Right renal pelvis (tissue), 4 donors: Measurements from ENCODE around the gene FCGBP. TPM values are rescaled to one million over a fixed set of nuclear protein-coding genes. Genes with fewer than 3 reads are reported as not detected.
"Not testable (repeated sequence)": the region's sequence is repeated elsewhere in the genome, so short reads cannot be mapped to it uniquely, and the experiment has no call there.

Experiments used
- DNase-seq, 4 donors: peaks; one replicate each; pipeline ENCODE4 v3.0.0-alpha.2; 2013; ENCODE audit warnings: low read depth in 4 of 4, low spot score in 3 of 4, missing footprints in 1 of 4
- polyA plus RNA-seq, 4 donors: library from polyadenylated mRNA; unstranded; fragments of 120-200 nt; gene quantifications; one replicate each; pipeline ENCODE4 v1.2.1, GENCODE V29; 2013; ENCODE audit not compliant: insufficient read length in 4 of 4

The FCGBP gene
- polyA plus RNA-seq: 1 to 10 TPM; 5.6 to 9.5 (median 7.6) TPM

DNA sequence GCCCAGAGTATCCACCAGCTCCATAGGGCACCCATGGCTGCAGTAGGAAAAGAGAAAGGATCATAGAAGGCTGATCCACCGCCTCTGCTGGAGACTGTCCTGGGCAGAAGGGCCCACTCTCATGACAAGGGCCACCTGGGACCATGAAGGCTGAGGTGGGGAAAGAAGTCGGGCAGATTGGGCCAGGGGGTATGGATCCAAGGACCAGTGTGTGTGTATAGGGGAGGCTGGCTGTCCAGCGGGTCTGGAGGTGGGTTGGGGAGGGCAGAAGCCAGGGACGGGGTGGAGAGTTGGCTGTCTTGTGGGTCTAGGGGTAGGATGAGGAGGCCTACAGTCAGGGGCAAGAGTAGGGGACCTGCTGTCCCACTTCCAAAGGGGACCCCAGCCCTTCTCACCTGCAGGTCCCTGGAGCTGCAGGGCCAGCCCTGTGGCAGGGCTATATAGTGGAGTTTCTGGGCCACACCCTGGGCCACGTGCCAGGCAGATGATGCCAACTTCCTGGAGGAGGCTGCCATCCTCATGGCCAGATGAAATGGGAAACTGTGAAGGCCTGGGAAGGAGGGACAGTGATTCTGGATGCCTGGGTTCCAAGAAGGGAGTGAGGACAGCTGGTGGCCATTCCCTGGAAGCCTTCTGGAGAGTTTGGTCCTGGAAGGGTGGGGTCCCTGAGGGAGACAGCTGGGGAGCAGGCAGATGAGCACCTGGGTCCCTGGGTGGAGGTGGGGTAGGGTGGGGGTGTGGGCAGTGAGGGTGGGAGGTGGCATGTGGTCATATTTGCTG, at the start of gene FCGBP:
Gene FCGBP, minus strand, starts transcription at position 51 of the 780 bp plus-strand sequence.
- DNase-seq: no peak

DNA sequence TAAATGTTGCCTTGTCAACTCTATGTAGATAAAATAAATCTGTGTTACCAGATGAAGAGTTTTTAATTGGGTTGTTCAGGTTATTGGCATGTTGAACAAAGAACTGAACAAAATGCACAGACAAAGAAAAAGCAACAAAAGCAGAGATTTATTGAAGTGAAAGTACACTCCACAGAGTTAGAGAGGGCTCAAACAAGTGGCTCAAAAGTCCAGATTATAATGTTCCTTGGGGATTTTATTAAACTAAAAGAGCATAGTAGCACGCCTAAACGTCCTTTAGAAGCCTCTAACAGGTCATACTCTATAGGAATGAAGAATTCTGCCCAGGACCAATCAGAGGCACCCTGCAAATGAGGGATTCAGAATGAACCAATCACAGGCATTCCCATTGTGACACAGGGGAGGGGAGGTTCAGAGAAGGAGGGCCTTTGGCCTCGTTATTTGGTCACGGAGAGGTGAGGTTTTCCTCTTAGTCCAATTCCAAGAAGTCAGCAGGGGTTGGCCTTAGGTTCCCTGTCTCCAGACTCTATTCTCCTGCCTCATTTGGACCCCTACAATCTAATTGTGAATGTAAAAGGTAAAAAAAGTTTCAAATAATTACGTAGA, 49.4 kb upstream of the FCGBP start:
- DNase-seq: no peak

DNA sequence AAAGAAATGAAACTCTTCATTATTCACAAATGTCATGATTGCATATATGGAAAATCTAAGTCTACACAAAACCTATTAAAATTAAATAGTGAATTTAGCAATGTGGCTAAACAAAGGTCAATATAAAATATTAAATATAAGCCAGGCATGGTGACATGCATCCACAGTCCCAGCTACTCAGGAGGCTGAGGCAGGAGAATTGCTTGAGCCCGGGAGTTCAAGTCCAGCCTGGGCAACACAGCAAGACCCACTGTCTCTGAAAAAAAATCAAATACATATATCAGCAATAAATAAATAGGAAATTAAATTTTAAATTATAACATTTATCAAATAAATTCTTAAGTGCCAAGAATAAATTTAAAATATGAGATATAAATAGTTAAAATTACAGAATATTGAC, 48.4 kb upstream of the FCGBP start:
- DNase-seq: no peak

DNA sequence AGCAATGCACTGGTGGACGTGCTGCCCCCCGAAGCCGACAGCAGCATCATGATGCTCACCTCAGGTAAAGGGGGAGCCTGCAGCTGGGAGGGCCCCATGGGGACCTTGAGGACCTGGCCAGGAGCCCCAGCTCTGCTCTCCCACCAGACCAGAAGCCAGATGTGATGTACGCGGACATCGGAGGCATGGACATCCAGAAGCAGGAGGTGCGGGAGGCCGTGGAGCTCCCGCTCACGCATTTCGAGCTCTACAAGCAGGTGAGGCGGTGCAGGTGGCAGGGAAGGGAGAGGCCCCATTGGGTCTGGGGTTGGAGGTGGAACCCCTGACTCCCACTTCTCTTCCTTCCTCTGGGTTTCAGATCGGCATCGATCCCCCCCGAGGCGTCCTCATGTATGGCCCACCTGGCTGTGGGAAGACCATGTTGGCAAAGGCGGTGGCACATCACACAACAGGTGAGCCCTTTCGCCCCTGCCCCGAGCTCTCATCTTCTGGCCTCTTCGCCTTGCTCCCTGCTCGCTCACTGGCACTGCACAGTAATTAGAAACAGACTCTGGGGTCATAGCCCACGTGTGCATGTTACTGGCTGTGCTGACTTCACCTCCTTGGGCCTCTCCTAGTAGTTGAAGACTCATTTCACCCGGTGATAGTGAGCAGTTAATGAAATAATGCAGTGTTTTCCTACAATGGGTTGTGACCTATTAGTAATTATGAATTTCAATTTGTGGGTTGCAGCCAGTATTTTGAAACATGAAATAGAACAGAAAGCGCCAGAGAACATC, 40.1 kb upstream of the FCGBP start:
- no peak for DNase-seq

DNA sequence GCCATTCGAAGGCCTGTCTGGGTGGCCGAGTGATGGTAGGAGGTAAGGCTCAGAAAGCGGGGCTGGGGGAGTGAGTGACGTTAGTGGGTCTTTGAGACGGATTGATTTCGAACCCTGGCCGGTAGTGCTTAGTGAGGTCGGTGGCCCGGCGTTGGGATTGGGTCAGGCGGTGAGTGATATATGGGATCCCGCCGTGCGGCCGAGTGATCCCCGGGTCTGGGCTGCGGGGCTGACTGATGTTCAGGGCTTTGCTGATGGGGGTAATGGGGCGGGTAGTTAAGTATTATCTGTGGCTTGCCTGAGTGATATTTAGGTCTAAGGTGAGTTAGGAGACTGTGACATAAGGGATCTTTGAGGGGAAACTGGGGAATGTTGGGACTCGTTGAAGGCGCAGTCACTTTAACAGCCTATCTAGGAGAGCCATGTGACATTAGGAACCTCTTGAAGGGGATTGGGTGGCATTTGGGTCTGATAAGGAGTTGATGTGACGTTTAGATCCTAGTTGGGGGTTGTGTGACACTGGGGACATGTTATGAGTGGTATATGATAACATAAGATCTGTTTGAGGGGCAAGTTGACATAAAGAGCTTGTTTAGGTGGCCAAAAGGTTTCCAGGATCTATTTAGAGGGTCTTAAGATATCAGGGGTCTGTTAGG, 37.1 kb upstream of the FCGBP start:
- DNase-seq: peak in 1 of 4 donors; percentile 14

DNA sequence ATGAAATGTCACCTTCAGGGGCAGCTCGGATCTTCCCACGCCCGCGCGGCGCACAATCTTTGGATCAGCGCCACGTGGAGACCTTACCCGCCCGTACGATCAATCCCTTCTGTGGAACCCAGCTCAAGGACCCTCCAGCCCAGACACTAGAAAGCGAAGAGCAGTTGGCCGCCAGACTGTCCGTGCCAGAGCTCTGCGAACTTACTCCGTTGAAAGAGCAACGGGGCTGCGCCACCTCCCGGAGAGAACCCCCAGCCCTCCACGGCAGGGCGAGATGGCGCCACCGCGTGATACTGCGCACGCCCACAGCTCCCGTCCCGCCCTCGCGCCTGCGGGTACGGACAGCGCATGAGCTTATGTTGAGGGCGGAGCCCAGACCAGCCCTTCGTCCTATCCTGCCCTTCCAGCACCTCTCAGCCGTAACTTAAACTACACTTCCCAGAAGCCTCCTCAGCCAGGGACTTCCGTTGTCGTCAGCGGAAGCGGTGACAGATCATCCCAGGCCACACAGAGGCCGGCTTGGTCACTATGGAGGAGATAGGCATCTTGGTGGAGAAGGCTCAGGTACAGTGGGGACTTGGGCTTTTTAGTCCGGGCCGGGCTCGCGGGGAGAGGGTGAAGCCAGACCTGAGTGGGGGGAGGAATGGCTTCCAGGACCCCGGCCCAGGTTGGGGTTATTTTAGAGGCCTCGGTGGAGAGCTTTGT, 36.4 kb upstream of the FCGBP start, which contains the start of gene PSMC4:
Gene PSMC4, plus strand, starts transcription at position 491 of the 705 bp plus-strand sequence. Its CDS starts 38 bp downstream, at position 529.
- DNase-seq: peak; percentile 93 to 97 (median 96)

DNA sequence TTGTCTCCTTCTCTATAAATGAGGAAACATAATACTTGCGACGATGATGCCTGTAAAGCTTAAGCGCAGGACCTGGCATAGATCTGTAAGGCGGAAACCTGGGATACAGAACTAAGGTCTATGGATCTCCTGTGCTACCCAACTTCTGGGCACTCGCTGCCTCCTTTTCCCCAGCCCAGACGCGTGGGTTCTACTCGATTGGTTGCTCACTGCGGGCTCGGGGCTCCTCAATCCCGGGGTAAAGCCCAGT, 35.9 kb upstream of the FCGBP start:
- DNase-seq: no peak

DNA sequence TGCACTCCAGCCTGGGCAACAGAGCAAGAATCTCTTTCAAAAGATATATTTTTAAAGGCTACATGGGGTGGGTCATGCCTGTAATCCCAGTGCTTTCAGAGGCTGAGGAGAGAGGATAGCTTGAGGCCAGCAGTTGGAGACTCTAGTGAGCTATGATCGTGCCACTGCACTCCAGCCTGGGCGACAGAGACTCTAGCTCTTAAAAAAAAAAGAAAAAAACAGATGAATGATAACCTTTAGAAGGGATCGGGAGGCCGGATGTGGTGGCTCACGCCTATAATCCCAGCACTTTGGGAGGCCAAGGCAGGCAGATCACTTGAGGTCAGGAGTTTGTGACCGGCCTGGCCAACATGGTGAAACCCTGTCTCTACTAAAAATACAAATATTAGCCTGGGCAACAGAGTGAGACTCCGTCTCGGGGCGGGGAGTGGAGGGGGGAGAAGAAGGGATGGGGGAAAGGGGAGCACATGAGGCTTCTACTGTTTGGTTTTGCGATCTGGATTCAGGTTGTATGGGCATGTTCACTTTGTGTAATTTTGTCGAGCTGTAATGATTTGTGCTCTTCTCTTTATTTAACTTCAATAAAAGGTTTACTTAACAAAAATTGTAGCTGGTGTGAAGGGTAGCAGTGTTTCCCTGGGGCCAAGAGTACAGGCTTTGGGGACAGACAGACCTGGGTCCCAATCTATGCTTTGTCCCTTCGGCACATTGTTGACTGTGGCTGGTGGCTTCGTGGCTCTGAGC, 35.4 kb upstream of the FCGBP start:
- DNase-seq: no peak

DNA sequence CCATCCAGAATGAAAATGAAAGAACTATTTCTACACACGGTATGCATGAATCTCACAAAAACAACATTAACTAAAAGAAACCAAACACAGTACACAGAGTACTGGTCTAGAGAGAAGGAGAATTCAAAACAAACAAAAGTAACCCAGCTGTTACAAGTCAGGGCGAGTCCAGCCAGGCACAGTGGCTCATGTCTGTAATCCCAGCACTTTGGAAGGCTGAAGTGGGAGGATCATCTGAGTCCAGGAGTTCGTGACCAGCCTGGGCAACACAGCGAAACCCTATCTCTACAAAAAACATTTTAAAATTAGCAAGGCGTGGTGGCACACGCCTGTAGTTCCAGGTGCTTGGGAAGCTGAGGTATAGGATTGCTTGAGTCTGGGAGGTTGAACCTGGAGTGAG, 34.8 kb upstream of the FCGBP start:
- no peak for DNase-seq

DNA sequence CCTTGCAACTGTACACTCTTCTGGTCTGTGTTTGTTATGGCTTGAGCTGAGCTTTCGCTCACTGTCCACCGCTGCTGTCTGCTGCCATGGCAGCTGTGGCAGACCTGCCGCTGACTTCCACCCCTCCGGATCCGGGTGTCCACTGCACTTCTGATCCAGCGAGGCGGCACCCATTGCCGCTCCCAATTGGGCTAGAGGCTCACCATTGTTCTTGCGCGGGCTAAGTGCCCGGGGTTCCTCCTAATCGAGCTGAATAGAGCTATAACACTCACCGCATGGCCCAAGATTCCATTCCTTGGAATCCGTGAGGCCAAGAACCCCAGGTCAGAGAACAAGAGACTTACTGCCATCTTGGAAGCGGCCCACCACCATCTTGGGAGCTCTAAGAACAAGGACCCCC, 34.4 kb upstream of the FCGBP start:
- DNase-seq: no peak

DNA sequence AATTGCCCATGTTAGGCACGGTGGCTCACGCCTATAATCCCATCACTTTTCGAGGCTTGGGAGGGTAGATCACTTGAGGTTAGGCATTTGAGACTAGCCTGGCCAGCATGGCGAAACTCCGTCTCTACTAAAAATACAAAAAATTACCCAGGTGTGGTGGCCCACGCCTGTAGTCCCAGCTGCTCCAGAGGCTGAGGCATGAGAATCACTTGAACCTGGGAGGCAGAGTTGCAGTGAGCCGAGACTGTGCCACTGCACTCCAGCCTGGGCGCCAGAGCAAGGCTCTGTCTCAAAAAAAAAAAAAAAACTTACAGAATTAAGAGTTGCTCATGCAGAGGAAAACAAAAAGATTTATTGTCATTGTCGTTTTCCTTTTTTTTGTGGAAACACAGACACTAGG, 33.1 kb upstream of the FCGBP start:
- DNase-seq: no peak

DNA sequence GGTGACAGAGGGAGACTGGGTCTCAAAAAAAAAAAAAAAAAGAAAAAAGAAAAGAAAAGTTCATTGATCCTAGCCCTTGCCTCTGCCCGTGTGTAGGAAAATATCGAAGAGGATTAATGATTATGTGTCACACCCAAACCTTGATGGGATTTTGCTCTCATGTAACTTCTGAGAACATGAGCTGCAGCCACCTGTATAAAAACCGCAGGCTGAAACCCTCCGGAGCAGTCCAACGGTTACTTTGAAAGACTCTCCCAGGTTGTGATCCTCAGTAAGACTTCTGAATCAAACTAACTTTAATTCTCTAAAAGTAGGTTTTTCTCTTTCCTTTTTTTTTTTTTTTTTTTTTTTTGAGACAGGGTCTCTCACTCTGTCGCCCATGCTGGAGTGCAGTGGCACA, 32.2 kb upstream of the FCGBP start:
- no peak for DNase-seq

DNA sequence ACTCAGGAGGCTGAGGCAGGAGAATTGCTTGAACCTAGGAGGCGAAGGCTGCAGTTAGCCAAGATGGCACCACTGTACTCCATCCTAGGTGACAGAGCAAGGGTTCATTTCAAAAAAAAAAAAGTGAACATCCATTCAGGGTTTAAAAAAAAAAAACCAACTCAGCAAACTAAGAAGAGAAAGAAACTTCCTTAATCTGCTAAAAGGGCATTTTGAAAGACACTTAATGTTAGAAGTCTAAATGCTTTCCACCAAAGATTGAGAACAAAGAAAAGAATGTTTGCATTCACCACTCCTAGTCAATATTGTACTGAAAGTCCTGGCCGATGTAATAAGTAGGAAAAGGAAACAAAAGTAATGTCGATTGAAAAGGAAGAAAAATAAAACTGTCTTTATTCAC, 29.5 kb upstream of the FCGBP start:
- DNase-seq: no peak

DNA sequence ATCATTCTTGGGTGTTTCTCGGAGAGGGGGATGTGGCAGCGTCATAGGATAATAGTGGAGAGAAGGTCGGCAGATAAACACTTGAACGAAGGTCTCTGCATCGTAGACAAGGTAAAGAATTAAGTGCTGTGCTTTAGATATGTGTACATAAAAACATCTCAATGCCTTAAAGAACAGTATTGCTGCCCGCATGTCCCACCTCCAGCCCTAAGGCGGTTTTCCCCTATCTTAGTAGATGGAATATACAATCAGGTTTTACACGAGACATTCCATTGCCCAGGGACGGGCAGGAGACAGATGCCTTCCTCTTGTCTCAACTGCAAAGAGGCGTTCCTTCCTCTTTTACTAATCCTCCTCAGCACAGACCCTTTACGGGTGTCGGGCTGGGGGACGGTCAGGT, 25.0 kb upstream of the FCGBP start:
- not testable (repeated sequence) for DNase-seq

DNA sequence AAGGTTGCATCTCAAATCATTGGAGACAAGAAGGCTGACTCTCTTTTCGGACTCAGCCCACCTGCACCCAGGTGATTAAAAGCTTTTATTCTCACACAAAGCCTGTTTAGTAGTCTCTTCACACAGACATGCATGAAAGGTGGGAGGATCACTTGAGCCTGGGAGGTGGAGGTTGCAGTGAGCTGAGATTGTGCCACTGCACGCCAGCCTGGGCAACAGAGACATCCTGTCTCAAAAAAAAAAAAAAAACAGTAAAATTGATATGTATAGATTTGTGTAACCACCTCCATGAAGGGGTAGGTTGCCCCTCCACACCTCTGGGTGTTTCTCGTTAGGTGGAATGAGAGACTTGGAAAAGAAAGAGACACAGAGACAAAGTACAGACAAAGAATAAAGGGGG, 24.5 kb upstream of the FCGBP start:
- not testable (repeated sequence) for DNase-seq

DNA sequence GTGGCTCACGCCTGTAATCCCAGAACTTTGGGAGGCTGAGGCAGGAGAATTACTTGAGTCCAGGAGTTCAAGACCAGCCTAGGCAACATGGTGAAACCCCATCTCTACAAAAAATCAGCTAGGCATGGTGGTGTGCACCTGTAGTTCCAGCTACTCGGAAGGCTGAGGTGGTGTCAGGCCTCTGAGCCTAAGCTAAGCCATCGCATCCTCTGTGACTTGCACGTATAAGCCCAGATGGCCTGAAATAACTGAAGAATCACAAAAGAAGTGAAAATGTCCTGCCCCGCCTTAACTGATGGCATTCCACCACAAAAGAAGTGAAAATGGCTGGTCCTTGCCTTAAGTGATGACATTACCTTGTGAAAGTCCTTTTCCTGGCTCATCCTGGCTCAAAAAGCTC, 23.5 kb upstream of the FCGBP start:
- not testable (repeated sequence) for DNase-seq

DNA sequence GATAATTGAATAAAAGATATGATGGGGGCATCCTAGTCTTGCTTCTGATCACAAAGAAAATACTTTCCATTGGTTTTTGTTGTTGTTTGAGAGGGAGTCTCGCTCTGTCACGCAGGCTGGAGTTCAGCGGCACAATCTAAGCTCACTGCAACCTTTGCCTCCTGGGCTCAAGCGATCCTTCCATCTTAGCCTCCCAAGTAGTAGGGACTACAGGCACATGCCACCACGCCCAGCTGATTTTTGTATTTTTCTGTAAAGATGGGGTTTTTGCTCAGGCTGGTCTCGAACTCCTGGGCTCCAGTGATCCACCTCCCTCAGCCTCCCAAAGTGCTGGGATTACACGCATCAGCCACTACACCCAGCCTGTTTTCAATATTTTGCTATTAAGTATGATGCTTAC, 19.5 kb upstream of the FCGBP start:
- no peak for DNase-seq

DNA sequence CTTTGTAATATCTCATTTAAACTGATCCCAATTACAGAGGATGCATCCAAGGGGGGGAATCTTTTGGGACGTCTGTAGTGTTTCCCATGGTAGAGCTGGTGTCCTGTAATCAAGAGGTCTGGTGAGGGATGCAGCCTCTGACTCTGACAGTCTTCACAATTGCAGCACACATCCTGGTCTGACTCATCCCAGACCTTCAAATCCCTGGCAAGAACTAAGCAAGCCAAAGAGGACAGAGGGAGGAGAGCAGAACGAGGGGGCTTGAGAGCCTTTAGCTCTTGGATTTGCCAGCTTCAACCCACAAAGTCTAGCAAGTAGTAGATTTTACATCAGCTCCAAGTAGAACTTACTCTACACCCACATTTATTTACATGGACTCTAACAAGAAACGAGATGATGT, 17.3 kb upstream of the FCGBP start:
- no peak for DNase-seq

DNA sequence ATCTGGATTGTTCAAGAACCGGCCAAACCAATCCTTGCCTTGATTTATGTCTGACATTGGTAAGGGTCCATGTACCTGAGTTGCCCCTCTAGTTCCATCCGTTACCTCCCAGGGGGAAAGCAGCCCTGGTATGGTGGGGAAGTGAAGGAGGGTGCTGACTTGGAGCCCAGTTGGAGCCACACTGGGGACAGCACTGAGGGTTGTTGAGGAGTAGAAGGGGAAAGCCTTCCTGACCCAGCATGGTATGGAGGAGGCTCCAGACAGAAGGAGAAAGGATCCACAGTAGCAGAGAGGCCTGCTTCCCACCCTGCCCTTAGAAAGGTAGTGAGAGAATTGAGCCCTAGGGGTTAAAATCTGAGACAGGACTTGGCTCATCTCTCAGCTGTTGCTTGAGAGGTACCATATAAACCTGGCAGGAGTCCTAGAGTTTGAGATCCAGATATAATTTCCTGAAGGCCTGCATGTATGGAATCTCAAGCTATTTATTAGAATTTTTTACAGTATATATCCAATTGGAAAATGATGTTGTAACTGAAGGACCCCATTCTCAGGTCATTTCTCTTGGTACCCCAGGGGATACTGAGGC, 16.7 kb upstream of the FCGBP start:
- no peak for DNase-seq
